Effector memory CD8-positive, alpha-beta T cell (primary cell): Measurements from ENCODE around the gene C1orf94.

Experiments
- ATAC-seq: fragments of 150-1000 bp; cut with Tn5 transposase; replicated peaks from 2 replicates; pipeline ENCODE4 v1.10.0; 2021; ENCODE audit warnings: mild to moderate bottlenecking, moderate library complexity
- DNase-seq, 3 experiments: peaks; one replicate each; pipeline ENCODE4 v3.0.0; 2021
- H3K27ac Mint-ChIP-seq, 2 donors: one replicate each; pipeline ENCODE4 v1.8.0; 2022; ENCODE audit warnings: mild to moderate bottlenecking in 2 of 2, mixed read lengths in 2 of 2, moderate library complexity in 2 of 2
- H3K27me3 Mint-ChIP-seq, 2 donors: one replicate each; pipeline ENCODE4 v1.8.0; 2022; ENCODE audit warnings: mixed read lengths in 2 of 2
- H3K36me3 Mint-ChIP-seq: one replicate; pipeline ENCODE4 v1.8.0; 2022; ENCODE audit warnings: mild to moderate bottlenecking, moderate library complexity, mixed read lengths; ENCODE audit not compliant: insufficient read depth
- H3K4me1 Mint-ChIP-seq, 2 donors: one replicate each; pipeline ENCODE4 v1.8.0; 2022; ENCODE audit warnings: low read depth in 2 of 2, mixed read lengths in 2 of 2
- H3K4me3 Mint-ChIP-seq, 2 donors: one replicate each; pipeline ENCODE4 v1.8.0; 2022; ENCODE audit warnings: mild to moderate bottlenecking in 2 of 2, mixed read lengths in 2 of 2, moderate library complexity in 2 of 2
- H3K9me3 Mint-ChIP-seq, 2 donors: one replicate each; pipeline ENCODE4 v1.8.0; 2022; ENCODE audit warnings: mixed read lengths in 2 of 2
- total RNA-seq, 9 experiments: gene quantifications; one replicate each; lab custom pipeline; 2026; lab: John Stamatoyannopoulos, UW

C1orf94 gene, protein sequence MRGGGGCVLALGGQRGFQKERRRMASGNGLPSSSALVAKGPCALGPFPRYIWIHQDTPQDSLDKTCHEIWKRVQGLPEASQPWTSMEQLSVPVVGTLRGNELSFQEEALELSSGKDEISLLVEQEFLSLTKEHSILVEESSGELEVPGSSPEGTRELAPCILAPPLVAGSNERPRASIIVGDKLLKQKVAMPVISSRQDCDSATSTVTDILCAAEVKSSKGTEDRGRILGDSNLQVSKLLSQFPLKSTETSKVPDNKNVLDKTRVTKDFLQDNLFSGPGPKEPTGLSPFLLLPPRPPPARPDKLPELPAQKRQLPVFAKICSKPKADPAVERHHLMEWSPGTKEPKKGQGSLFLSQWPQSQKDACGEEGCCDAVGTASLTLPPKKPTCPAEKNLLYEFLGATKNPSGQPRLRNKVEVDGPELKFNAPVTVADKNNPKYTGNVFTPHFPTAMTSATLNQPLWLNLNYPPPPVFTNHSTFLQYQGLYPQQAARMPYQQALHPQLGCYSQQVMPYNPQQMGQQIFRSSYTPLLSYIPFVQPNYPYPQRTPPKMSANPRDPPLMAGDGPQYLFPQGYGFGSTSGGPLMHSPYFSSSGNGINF
- total RNA-seq: 0 to 0.06 (median 0) reads per million in 9 experiments

DNA sequence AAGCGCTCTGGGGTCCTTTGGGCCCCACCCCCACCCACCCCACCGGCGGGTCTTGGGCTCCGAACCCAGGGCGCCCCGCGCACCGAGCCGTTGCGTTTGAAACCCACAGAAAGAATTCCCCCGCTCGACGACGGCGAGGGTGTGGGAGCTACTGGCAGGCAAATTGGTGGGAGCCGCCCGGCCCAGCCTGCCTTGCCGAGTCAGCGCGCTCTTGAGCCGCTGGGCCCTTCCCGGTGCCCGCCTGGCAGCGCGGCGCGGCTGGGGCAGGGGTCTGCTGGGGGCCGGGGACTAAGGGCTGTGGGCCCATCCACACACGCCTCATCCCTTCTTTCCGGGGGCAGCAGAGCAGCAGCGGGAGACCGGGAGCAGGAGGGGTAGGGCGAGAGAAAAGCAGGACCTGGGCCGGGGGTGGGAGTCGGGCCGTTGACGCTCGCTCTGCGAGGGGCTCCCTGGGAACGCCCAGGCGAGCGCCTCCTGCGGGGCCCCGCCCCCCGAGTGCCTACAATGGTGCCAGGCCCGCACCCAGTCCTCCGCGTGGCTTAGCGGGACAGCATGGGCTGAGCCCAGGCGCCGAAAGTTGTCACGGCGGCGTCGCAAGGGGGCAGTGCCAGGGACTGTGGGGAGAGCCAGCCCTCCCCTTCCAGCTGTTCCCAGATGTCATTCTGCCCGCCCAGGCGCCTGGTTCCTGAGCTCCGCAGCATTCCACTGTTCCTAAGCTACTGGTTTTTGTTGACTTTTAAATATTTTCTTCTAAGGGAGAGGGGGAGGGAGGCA is at the start of gene C1orf94:
C1orf94 (plus strand) TSS at position 78 of the 774 bp plus-strand sequence. CDS start 883 bp downstream, outside the sequence.
- Mint-ChIP-seq H3K9me3 (peaks cover 0 to 2% of the 10 kb centered on the region in 2 donors), H3K4me1 (no peaks in the 10 kb centered on the region), H3K36me3 (no peaks in the 10 kb centered on the region), H3K4me3 (no peak within 1 kb of the TSS), H3K27ac (no peak within 1 kb of the TSS), H3K27me3 (peaks cover 55 to 65% of the 10 kb centered on the region in 2 donors)
- DNase-seq (no peak), ATAC-seq (no peak)

- Mint-ChIP-seq H3K9me3 (no peaks in the 10 kb centered on the region), H3K4me1 (no peaks in the 10 kb centered on the region)
These were observed 49.4 kb upstream of the C1orf94 start for GRCh38 chr1:34127006-34128000.

GRCh38 chr1:34128186-34128889 is 48.4 kb upstream of the C1orf94 start:
- Mint-ChIP-seq H3K9me3 (no peaks in the 10 kb centered on the region), H3K27ac (no peak overlapping the region), H3K36me3 (no peaks in the 10 kb centered on the region), H3K4me1 (no peaks in the 10 kb centered on the region), H3K4me3 (no peak overlapping the region), H3K27me3 (peaks cover 28 to 61% of the 10 kb centered on the region in 2 donors)
- ATAC-seq (no peak), DNase-seq (no peak)

More at GRCh38 chr1:34127006-34128000, 49.4 kb upstream of the C1orf94 start:
- Mint-ChIP-seq H3K36me3 (no peaks in the 10 kb centered on the region), H3K27me3 (peaks cover 28 to 57% of the 10 kb centered on the region in 2 donors), H3K4me3 (no peak overlapping the region), H3K27ac (no peak overlapping the region)
- DNase-seq (no peak), ATAC-seq (no peak)

- Mint-ChIP-seq H3K36me3 (no peaks in the 10 kb centered on the region), H3K27ac (no peak overlapping the region), H3K9me3 (no peaks in the 10 kb centered on the region), H3K4me3 (no peak overlapping the region), H3K27me3 (peaks cover 28 to 60% of the 10 kb centered on the region in 2 donors), H3K4me1 (no peaks in the 10 kb centered on the region)
- no peak for ATAC-seq
- DNase-seq: no peak
These were observed 47.1 kb upstream of the C1orf94 start for GRCh38 chr1:34129630-34130029.

DNA sequence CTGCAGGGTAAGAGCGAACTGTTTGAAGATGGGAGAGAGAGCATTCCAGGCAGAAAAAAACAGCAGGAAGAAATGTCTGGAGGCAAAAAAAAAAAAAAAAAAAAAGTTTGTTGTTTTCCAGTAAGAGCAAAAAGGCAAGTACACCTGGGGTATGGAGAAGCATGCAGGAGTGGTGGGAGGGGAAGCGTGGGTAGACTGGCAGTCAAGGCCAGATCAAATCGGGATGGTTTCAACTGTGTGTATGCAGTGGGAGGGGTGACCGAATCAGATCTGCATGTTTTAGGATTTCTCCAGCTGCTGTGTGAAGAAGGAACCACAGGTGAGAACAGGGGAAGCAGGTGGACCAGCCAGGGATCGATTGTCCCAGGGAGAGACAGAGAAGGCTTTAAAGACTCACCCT is 46.4 kb upstream of the C1orf94 start:
- DNase-seq (no peak), ATAC-seq (no peak)
- H3K4me3 Mint-ChIP-seq: no peak overlapping the region
- H3K27me3 Mint-ChIP-seq: peaks cover 22 to 53% of the 10 kb centered on the region in 2 donors
- no peaks in the 10 kb centered on the region for H3K9me3 Mint-ChIP-seq
- H3K36me3 Mint-ChIP-seq: no peaks in the 10 kb centered on the region
- H3K27ac Mint-ChIP-seq: no peak overlapping the region
- no peaks in the 10 kb centered on the region for H3K4me1 Mint-ChIP-seq

- DNase-seq: no peak
- no peak overlapping the region for H3K27ac Mint-ChIP-seq
These were observed 45.1 kb upstream of the C1orf94 start for GRCh38 chr1:34131396-34132160.

GRCh38 chr1:34132161-34132420 is 44.6 kb upstream of the C1orf94 start:
- Mint-ChIP-seq H3K27ac (no peak overlapping the region), H3K36me3 (no peaks in the 10 kb centered on the region), H3K27me3 (peaks cover 16 to 38% of the 10 kb centered on the region in 2 donors), H3K9me3 (no peaks in the 10 kb centered on the region), H3K4me3 (no peak overlapping the region), H3K4me1 (no peaks in the 10 kb centered on the region)
- ATAC-seq (no peak), DNase-seq (no peak)

More at GRCh38 chr1:34131396-34132160, 45.1 kb upstream of the C1orf94 start:
- H3K4me1 Mint-ChIP-seq: no peaks in the 10 kb centered on the region
- no peaks in the 10 kb centered on the region for H3K36me3 Mint-ChIP-seq
- ATAC-seq: no peak
- no peaks in the 10 kb centered on the region for H3K9me3 Mint-ChIP-seq
- H3K4me3 Mint-ChIP-seq: no peak overlapping the region
- peaks cover 16 to 43% of the 10 kb centered on the region in 2 donors for H3K27me3 Mint-ChIP-seq

GRCh38 chr1:34137411-34137810 is 39.3 kb upstream of the C1orf94 start:
- DNase-seq (no peak), ATAC-seq (no peak)
- H3K4me1 Mint-ChIP-seq: no peaks in the 10 kb centered on the region
- no peaks in the 10 kb centered on the region for H3K9me3 Mint-ChIP-seq
- no peak overlapping the region for H3K27ac Mint-ChIP-seq
- peaks cover 16 to 18% of the 10 kb centered on the region in 2 donors for H3K27me3 Mint-ChIP-seq
- no peak overlapping the region for H3K4me3 Mint-ChIP-seq
- H3K36me3 Mint-ChIP-seq: no peaks in the 10 kb centered on the region

GRCh38 chr1:34140011-34140676 is 36.6 kb upstream of the C1orf94 start:
- DNase-seq: no peak
- H3K9me3 Mint-ChIP-seq: no peaks in the 10 kb centered on the region
- peaks cover 20 to 27% of the 10 kb centered on the region in 2 donors for H3K27me3 Mint-ChIP-seq
- no peaks in the 10 kb centered on the region for H3K4me1 Mint-ChIP-seq
- no peaks in the 10 kb centered on the region for H3K36me3 Mint-ChIP-seq
- ATAC-seq: no peak
- no peak overlapping the region for H3K4me3 Mint-ChIP-seq
- H3K27ac Mint-ChIP-seq: no peak overlapping the region

DNA sequence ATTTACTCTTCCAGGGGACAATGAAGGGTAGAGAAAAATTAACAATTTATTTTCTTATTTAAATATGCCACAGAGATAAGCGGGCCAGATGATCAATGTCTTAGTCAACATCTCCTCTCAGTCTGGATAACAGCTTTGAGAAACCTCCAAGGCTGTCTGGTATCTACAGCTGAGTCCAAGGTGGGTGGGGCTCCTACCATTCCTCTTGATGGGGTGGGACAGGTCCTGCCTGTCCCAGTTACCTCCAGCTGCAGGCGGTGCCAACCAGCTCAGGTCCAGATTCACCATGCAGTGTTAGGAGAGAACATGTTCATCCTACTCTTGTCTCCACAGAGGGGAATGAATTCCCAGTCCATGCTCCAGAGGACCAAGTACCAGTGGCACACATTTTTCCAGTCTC is 32.7 kb upstream of the C1orf94 start:
- Mint-ChIP-seq H3K4me3 (no peak overlapping the region), H3K36me3 (no peaks in the 10 kb centered on the region), H3K27me3 (peaks cover 34 to 37% of the 10 kb centered on the region in 2 donors), H3K9me3 (no peaks in the 10 kb centered on the region), H3K4me1 (no peaks in the 10 kb centered on the region), H3K27ac (no peak overlapping the region)
- DNase-seq (no peak), ATAC-seq (no peak)

- Mint-ChIP-seq H3K4me3 (no peak overlapping the region), H3K4me1 (no peaks in the 10 kb centered on the region), H3K27ac (no peak overlapping the region), H3K27me3 (peaks cover 42 to 44% of the 10 kb centered on the region in 2 donors), H3K9me3 (no peaks in the 10 kb centered on the region), H3K36me3 (no peaks in the 10 kb centered on the region)
- ATAC-seq (no peak), DNase-seq (no peak)
These were observed 31.9 kb upstream of the C1orf94 start for GRCh38 chr1:34144766-34145165.
